Occipital lobe (tissue), 3 donors: ENCODE data around the gene MSH6. TPM values are rescaled to one million over a fixed set of nuclear protein-coding genes. Genes with fewer than 3 reads are reported as not detected.
"Not testable (repeated sequence)": the region's sequence is repeated elsewhere in the genome, so short reads cannot be mapped to it uniquely, and the experiment has no call there.

Experiments used
- DNase-seq: peaks from one replicate; lab custom pipeline; 2025; lab: John Stamatoyannopoulos, UW
- small RNA-seq: library from RNA; depleted of rRNA; stranded (forward); fragments of <200 nt; gene quantifications from one replicate; pipeline ENCODE3, GENCODE V24; 2014
- total RNA-seq: library from RNA; depleted of rRNA; stranded (reverse); fragments of >200 nt; gene quantifications from one replicate; pipeline ENCODE4 v1.2.3, GENCODE V29; 2014

MSH6 gene
- total RNA-seq, 1 donor from 2014 or later: 58.6 TPM

DNA sequence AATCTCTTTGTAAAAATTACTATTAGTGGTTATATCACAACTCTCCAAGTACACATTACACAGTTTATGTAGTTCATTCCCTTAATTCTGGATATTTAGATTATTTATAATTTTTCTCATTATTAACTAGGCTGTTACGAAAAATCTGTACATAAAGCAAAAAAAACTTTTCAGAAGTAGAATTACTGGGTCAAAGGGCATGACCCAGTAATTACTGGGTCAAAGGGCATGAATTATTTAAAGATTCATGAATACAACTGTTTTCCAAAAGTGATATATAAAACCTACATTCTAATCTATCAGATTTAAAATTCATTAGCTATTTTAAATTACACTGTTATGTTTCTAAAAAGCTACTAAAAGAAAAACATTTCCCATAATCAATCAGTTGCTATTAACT lies 55.3 kb downstream of the MSH6 start:
- DNase-seq: no peak

DNA sequence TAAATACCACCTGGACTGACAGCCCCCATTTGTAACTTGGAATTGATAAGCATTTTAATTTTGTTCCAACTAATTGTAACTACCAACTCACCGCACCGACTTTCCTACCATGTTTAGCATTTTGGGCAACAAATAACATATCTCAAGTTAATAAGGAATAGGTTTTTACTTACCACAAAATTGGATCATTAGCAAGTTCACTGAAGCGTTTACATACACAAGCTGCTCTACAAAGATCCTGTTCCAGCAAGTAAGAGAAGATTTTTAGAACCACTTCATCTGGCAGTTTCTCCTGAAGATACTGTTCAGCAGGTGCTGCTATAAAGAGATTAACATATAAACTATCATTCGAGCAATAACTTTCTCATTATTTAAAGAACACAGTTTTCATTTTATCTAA lies 55.7 kb downstream of the MSH6 start:
- DNase-seq: no peak

DNA sequence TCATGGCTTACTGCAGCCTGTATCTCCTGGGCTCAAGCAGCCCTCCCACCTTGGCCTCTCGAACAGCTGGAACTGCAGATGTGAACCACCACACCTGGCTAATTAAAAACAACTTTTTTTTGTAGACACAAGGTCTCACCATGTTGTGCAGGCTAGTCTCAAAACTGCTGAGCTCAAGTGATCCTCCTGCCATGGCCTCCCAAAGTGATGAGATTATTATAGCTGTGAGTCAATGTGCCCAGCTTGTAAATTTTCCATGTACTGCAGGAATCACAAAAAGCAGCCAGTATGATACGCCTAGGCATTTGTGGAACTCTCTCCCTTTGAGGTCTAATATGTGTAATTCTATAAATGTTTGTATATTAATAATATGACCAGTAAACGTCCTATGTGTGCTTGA lies 59.9 kb downstream of the MSH6 start:
- no peak for DNase-seq

DNA sequence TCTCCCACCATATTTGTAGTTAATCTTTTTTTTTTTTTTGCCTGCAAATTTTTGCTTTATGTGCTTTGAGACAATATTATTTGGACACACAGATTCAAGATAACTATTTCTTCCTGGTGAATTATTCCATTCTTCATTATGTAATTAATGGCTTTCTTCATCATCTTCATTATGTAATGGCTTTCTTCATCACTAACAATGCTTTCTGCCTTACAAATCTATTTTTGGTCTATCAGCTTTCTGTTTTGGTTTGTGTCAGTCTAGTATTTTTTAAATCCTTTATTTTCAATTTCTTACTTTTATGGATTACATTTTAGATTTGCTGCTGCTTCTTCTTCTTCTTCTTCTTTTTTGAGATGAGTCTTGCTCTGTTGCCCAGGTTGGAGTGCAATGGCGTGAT lies 60.5 kb downstream of the MSH6 start:
- no peak for DNase-seq

- DNase-seq: no peak
Observed at GRCh38 chr2:47844162-47844561, 61.2 kb downstream of the MSH6 start.

DNA sequence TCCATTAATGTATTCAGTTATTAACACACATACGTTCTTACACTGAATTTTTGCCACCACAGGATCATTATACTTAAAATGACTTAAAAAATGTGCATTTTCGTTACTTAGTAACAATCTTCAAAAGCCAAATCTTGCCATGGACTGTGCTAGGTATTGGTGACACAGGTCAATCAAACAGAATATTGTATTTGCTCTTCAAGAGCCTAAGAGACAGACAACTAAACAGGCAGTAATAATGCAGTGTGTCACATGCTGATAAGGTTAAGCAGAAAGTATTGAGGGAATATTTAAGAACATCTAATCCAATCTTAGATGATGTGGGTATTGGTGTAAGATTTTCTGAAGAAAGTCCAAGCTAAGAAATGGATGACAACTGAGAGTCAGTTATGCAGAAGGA lies 66.4 kb downstream of the MSH6 start:
- no peak for DNase-seq

- DNase-seq: no peak
Observed at GRCh38 chr2:47850198-47850597, 67.3 kb downstream of the MSH6 start.

DNA sequence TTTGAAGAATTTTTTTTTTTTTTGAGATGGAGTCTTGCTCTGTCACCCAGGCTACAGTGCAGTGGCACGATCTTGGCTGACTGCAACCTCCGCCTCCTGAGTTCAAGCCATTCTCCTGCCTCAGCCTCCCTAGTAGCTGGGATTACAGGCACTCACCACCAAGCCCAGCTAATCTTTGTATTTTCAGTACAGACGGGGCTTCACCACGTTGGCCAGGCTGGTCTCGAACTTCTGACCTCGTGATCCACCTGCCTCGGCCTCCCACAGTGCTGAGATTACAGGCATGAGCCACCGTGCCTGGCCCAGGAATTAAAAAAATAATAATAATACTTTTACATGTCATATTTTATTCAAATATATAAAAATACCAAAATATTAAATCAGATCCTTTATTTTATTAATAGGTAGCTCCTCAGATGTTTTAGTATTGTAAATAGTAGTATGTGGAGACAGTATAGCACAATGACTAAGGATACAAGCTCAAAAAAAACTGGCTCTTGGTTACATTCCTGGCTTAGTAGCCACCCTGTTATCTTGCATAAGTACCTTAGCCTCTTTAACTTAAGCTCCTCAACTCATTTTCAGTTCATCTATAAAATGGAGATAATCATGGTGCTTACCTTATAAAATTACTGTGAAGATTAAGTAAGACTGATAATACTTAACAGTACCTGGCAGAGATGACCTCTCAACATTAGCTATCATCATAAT lies 70.3 kb downstream of the MSH6 start:
- DNase-seq: not testable (repeated sequence)

Small RNAs within 50 kb of the gene (small RNA-seq; reads per million reads assigned to genes)
- gene RF00026: not detected
- not detected for gene RPL36AP15

Other genes starting within 250 kb of the MSH6 start
- 1.1 TPM for gene KCNK12, start 212.2 kb upstream of the MSH6 start, total RNA-seq
- gene FBXO11, start 123.4 kb downstream of the MSH6 start, total RNA-seq: 192 TPM